A549 (cell line): ENCODE results near the gene TRIO. TPM values are rescaled to one million over a fixed set of nuclear protein-coding genes. Genes with fewer than 3 reads are reported as not detected.

Experiments
- ATAC-seq, 2 experiments: fragments of 200-7000 bp in 1 of 2; fragments of >200 bp in 1 of 2; cut with Nextera tagmentation in 1 of 2; cut with Tn5 transposase in 1 of 2; 3 replicates each; pipeline versions ENCODE4 v1.8.0 to v1.9.1; 2018 to 2020; ENCODE audit warnings: mild to moderate bottlenecking in 1 of 2, moderate library complexity in 1 of 2
- CTCF ChIA-PET: fragments of 300-600 bp; sonication (Branson Sonifier 250); formaldehyde crosslinking; extraction: SDS; loops from one replicate; lab custom pipeline; 2021; ENCODE audit warnings: antibody characterized with exemption, inconsistent platforms; lab: Yijun Ruan, JAX
- POLR2A ChIA-PET: fragments of 350-600 bp; formaldehyde crosslinking; extraction: SDS; loops from one replicate; lab custom pipeline; 2021; ENCODE audit warnings: antibody characterized with exemption, inconsistent platforms; lab: Yijun Ruan, JAX
- DNase-seq, 2 experiments: peaks; one replicate each; pipeline versions ENCODE4 v3.0.0 to v3.0.0-alpha.2; 2011 to 2016; ENCODE audit warnings: low read depth in 1 of 2, low spot score in 1 of 2
- FAIRE-seq: peaks from 2 replicates; lab custom pipeline; 2011; peaks lifted over from hg19 to GRCh38; lab: Jason Lieb, UNC
- H3K27ac ChIP-seq, 2 experiments: fragments of >200 bp; sonication (Bioruptor Twin); formaldehyde crosslinking; 3 replicates each; pipeline ENCODE4 v1.5.1; 2016 to 2017
- H3K4me1 ChIP-seq: fragments of >200 bp; sonication (Bioruptor Twin); formaldehyde crosslinking; 3 replicates; pipeline ENCODE4 v1.6.1; 2016
- H3K4me2 ChIP-seq: fragments of >200 bp; sonication (Bioruptor Twin); formaldehyde crosslinking; 3 replicates; pipeline ENCODE4 v1.6.1; 2016
- H3K4me3 ChIP-seq: fragments of >200 bp; sonication (Bioruptor Twin); formaldehyde crosslinking; 3 replicates; pipeline ENCODE4 v1.5.1; 2016
- H3K9me3 ChIP-seq: fragments of >200 bp; sonication (Bioruptor Twin); formaldehyde crosslinking; 3 replicates; pipeline ENCODE4 v1.6.1; 2016
- BHLHE40 ChIP-seq: IDR thresholded peaks from 2 replicates; pipeline ENCODE4 v1.6.1; 2012; ENCODE audit warnings: low read depth, low read length, inconsistent platforms
- CBX8 ChIP-seq: fragments of 200-600 bp; sonication (generic); IDR thresholded peaks from 2 replicates; pipeline ENCODE4 v1.6.1; 2016
- EP300 ChIP-seq, 2 experiments: fragments of >200 bp; sonication (Bioruptor Twin); formaldehyde crosslinking; IDR thresholded peaks; 2 replicates in 1 of 2; 3 replicates in 1 of 2; pipeline ENCODE4 v1.6.1; 2016 to 2017
- ESRRA ChIP-seq: fragments of 150-350 bp; IDR thresholded peaks from 2 replicates; pipeline ENCODE4 v1.6.1; 2014; ENCODE audit warnings: mild to moderate bottlenecking, low read length, borderline replicate concordance
- FOSL2 ChIP-seq, 2 experiments: fragments of 450-650 bp in 1 of 2; fragments of >200 bp in 1 of 2; sonication (Bioruptor Twin) in 1 of 2; formaldehyde crosslinking; IDR thresholded peaks; 2 replicates each; pipeline versions ENCODE4 v1.5.0 to v1.6.1; 2016 to 2020; ENCODE audit warnings: mild to moderate bottlenecking in 1 of 2, moderate library complexity in 1 of 2
- HEYL ChIP-seq: fragments of 250-450 bp; sonication (Bioruptor Pico); IDR thresholded peaks from 2 replicates; pipeline ENCODE4 v1.8.0; 2021; ENCODE audit warnings: mild to moderate bottlenecking, moderate library complexity
- JUN ChIP-seq, 2 experiments: fragments of >200 bp; sonication (Bioruptor Twin); formaldehyde crosslinking; IDR thresholded peaks; 2 replicates in 1 of 2; 3 replicates in 1 of 2; pipeline ENCODE4 v1.6.1; 2016 to 2017
- MAFK ChIP-seq: fragments of 450-650 bp; IDR thresholded peaks from 2 replicates; pipeline ENCODE4 v1.6.1; 2014; ENCODE audit not compliant: partially characterized antibody
- MYC ChIP-seq: IDR thresholded peaks from 2 replicates; pipeline ENCODE4 v1.6.1; 2012; ENCODE audit warnings: mild to moderate bottlenecking, inconsistent platforms, low read length, improper control_type of control experiment, borderline replicate concordance
- POLR2AphosphoS2 ChIP-seq: conservative IDR thresholded peaks from 2 replicates; pipeline ENCODE4 v1.6.1; 2012; ENCODE audit warnings: low read length, improper control_type of control experiment, inconsistent platforms
- RCOR1 ChIP-seq: fragments of 150-350 bp; IDR thresholded peaks from 2 replicates; pipeline ENCODE4 v1.6.1; 2014; ENCODE audit warnings: antibody characterized with exemption, low read length, low read depth
- RNF2 ChIP-seq: fragments of 200-600 bp; sonication (generic); IDR thresholded peaks from 2 replicates; pipeline ENCODE4 v1.6.1; 2016; ENCODE audit warnings: low read depth, mild to moderate bottlenecking, antibody characterized with exemption, moderate library complexity, borderline replicate concordance
- SMC3 ChIP-seq: fragments of >200 bp; sonication (Bioruptor Twin); formaldehyde crosslinking; IDR thresholded peaks from 3 replicates; pipeline ENCODE4 v1.6.1; 2018; ENCODE audit warnings: inconsistent platforms
- TFCP2L1 ChIP-seq: fragments of 250-450 bp; sonication (Bioruptor Pico); IDR thresholded peaks from 2 replicates; pipeline ENCODE4 v1.5.0; 2021; ENCODE audit warnings: mild to moderate bottlenecking
- TP53 ChIP-seq: fragments of 250-450 bp; sonication (Bioruptor Pico); IDR thresholded peaks from 2 replicates; pipeline ENCODE4 v1.5.0; 2021; ENCODE audit warnings: mild to moderate bottlenecking, moderate library complexity
- ZC3H11A ChIP-seq: fragments of 450-650 bp; IDR thresholded peaks from 2 replicates; pipeline ENCODE4 v1.6.1; 2014; ENCODE audit warnings: antibody characterized with exemption, mild to moderate bottlenecking
- ZFP36 ChIP-seq: fragments of 450-650 bp; IDR thresholded peaks from 2 replicates; pipeline ENCODE4 v1.6.1; 2014; ENCODE audit warnings: borderline replicate concordance; ENCODE audit not compliant: partially characterized antibody
- WGBS: methylation state at CpG from one replicate; pipeline ENCODE4 v1.1.6; 2017; ENCODE audit errors: missing lambda C conversion rate; 5-methylcytosine and 5-hydroxymethylcytosine counted together
- polyA plus RNA-seq, 4 experiments: library from polyadenylated mRNA; depleted of rRNA in 3 of 4; stranded (reverse); fragments of >200 nt; fragmentation: RNase III in 1 of 4; extraction: RNeasy Plus Mini Kit Qiagen cat#74134 plus additional on column Dnase treatment in 1 of 4; gene quantifications; 2 replicates in 3 of 4; 3 replicates in 1 of 4; pipeline ENCODE4 v1.2.3, GENCODE V29; 2011 to 2017
- TF ChIP-seq, protein P1 (sequence below): fragments of 150-350 bp; IDR thresholded peaks from 2 replicates; pipeline ENCODE4 v1.6.1; 2014; ENCODE audit warnings: low read depth, mild to moderate bottlenecking, low read length
- TF ChIP-seq, protein P2 (sequence below): fragments of 250-450 bp; sonication (Bioruptor Pico); IDR thresholded peaks from 2 replicates; pipeline ENCODE4 v1.5.0; 2020; ENCODE audit warnings: low read depth, mild to moderate bottlenecking, moderate library complexity
- TF ChIP-seq, protein P3 (sequence below): IDR thresholded peaks from 2 replicates; pipeline ENCODE4 v1.6.1; 2012
- TF ChIP-seq, protein P4 (sequence below): fragments of >200 bp; sonication (Bioruptor Twin); formaldehyde crosslinking; IDR thresholded peaks from 3 replicates; pipeline ENCODE4 v1.5.1; 2016
- TF ChIP-seq, protein P5 (sequence below): fragments of >200 bp; sonication (Bioruptor Twin); formaldehyde crosslinking; IDR thresholded peaks from 2 replicates; pipeline ENCODE4 v1.6.1; 2016
- TF ChIP-seq, protein P6 (sequence below): fragments of 200-600 bp; sonication (generic); IDR thresholded peaks from 2 replicates; pipeline ENCODE4 v1.6.1; 2016; ENCODE audit warnings: antibody characterized with exemption, mild to moderate bottlenecking, moderate library complexity

Gene TRIO
- polyA plus RNA-seq, 2 of the 4 experiments (the other 2 are of a cell fraction): 47.5 to 79.0 TPM

DNA sequence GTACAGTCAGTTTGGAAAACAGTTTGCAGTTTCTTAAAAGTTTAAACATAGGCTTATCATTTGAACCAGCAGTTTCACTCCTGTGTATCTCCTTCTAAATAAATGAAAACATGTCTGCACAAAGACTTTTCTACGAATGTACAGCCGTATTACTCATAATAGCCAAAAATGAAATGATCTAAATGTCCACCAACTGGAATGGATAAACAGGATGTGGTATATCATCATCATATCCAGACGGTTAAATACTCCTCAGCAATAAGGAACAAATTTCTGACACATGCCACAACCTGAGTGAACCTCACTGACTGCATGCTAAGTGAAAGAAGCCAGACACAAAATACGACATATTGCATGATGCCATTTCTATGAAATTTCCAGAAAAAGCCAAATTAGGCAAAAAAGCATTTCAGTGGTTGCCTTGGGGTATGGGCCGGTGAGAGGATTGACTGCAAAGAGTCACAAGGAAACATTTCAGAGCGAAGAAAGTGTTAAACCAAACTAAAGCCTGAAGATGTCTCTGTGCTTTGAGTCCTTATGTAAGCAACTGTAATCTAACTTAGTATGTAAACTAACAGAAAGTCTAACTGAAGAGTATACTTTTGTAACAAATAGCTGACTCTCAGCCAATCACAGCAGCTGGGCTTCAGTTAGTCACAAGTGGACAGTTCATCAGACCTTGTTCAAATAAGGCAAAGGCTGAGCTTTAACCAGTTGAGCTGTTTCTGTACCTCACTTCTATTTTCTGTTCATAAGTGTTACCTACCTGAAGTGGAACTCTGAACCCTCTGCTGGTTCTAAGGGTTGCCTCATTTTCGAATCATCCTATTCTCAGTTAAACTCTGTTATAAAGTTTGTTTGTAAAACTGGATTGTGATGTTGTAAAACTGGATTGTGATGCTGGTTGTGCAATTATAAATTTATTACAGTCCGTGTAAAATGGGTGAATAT is 65.2 kb downstream of the TRIO start (continued):
- TF ChIP-seq, protein P1, sequence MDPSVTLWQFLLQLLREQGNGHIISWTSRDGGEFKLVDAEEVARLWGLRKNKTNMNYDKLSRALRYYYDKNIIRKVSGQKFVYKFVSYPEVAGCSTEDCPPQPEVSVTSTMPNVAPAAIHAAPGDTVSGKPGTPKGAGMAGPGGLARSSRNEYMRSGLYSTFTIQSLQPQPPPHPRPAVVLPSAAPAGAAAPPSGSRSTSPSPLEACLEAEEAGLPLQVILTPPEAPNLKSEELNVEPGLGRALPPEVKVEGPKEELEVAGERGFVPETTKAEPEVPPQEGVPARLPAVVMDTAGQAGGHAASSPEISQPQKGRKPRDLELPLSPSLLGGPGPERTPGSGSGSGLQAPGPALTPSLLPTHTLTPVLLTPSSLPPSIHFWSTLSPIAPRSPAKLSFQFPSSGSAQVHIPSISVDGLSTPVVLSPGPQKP: no peak
- TF ChIP-seq MYC (no peak), ZFP36 (no peak), CBX8 (no peak), ZC3H11A (no peak), EP300 (IDR thresholded peaks at IDR 0.05) (no peak), BHLHE40 (no peak), POLR2AphosphoS2 (no peak)
- TF ChIP-seq, protein P2, sequence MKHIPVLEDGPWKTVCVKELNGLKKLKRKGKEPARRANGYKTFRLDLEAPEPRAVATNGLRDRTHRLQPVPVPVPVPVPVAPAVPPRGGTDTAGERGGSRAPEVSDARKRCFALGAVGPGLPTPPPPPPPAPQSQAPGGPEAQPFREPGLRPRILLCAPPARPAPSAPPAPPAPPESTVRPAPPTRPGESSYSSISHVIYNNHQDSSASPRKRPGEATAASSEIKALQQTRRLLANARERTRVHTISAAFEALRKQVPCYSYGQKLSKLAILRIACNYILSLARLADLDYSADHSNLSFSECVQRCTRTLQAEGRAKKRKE: no peak
- TF ChIP-seq, protein P3, sequence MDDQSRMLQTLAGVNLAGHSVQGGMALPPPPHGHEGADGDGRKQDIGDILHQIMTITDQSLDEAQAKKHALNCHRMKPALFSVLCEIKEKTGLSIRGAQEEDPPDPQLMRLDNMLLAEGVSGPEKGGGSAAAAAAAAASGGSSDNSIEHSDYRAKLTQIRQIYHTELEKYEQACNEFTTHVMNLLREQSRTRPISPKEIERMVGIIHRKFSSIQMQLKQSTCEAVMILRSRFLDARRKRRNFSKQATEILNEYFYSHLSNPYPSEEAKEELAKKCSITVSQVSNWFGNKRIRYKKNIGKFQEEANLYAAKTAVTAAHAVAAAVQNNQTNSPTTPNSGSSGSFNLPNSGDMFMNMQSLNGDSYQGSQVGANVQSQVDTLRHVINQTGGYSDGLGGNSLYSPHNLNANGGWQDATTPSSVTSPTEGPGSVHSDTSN: no peak

DNA sequence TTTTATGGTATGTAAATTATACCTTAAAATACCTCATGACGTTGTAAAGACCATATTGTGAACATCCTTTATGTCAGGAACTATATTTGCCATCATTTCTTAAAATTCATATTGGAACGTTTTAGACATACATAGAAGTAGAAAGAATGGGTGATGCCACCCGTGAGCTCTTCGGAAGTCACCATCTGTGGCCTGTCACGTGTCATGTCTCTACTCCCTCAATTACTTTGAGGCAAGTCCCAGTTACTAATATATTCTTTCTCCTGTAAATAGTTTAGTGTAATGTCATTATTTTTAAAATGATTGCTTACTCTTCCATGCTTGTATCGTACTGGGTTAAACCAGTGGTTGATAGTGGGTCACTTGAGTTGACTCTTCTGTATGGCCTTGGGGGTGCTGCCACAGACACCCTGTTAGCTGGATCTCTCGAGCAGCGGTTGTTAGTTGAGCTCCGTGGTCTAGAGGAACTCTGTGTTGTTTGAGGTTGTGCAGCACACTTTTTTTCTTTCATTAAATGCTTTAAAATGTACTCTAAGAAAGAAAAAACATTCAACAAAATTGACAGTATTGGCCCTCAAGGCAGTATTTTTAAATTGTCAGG is 66.2 kb downstream of the TRIO start:
- Histone ChIP-seq H3K27ac (peak overlapping the region; percentile 84 to 87), H3K4me3 (no peak overlapping the region), H3K4me1 (peaks cover 94% of the 10 kb centered on the region), H3K4me2 (peak overlapping the region; percentile 83), H3K9me3 (no peaks in the 10 kb centered on the region)
- WGBS: 90% methylated on average over 9 of the region's 9 CpGs
- ChIA-PET CTCF (interaction anchor here (0.8 to 1.5 kb wide), 3 partner anchors 62 to 232 kb away, joined by 3 to 4 read pairs (median 3); no protein-coding TSS in a partner anchor), POLR2A (interaction anchor here (0.6 kb wide), 1 partner anchor 69 kb away, joined by 6 read pairs; no protein-coding TSS in a partner anchor)
- FAIRE-seq (no peak), ATAC-seq (no peak), DNase-seq (no peak)
- TF ChIP-seq, protein P4, sequence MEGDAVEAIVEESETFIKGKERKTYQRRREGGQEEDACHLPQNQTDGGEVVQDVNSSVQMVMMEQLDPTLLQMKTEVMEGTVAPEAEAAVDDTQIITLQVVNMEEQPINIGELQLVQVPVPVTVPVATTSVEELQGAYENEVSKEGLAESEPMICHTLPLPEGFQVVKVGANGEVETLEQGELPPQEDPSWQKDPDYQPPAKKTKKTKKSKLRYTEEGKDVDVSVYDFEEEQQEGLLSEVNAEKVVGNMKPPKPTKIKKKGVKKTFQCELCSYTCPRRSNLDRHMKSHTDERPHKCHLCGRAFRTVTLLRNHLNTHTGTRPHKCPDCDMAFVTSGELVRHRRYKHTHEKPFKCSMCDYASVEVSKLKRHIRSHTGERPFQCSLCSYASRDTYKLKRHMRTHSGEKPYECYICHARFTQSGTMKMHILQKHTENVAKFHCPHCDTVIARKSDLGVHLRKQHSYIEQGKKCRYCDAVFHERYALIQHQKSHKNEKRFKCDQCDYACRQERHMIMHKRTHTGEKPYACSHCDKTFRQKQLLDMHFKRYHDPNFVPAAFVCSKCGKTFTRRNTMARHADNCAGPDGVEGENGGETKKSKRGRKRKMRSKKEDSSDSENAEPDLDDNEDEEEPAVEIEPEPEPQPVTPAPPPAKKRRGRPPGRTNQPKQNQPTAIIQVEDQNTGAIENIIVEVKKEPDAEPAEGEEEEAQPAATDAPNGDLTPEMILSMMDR: no peak
- TF ChIP-seq, protein P5, sequence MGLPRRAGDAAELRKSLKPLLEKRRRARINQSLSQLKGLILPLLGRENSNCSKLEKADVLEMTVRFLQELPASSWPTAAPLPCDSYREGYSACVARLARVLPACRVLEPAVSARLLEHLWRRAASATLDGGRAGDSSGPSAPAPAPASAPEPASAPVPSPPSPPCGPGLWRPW: no peak
- TF ChIP-seq TFCP2L1 (CRISPR knock-in tag) (no peak), FOSL2 (IDR thresholded peaks at IDR 0.05) (no peak), FOSL2 (CRISPR knock-in tag; IDR thresholded peaks at IDR 0.05) (no peak), MAFK (no peak), HEYL (CRISPR knock-in tag) (no peak), JUN (IDR thresholded peaks at IDR 0.05) (no peak), ESRRA (no peak), SMC3 (no peak), CBX8 (no peak), RNF2 (no peak), EP300 (IDR thresholded peaks at IDR 0.05) (no peak), POLR2AphosphoS2 (no peak), RCOR1 (no peak), TP53 (CRISPR knock-in tag) (no peak), MYC (no peak)
- TF ChIP-seq, protein P6, sequence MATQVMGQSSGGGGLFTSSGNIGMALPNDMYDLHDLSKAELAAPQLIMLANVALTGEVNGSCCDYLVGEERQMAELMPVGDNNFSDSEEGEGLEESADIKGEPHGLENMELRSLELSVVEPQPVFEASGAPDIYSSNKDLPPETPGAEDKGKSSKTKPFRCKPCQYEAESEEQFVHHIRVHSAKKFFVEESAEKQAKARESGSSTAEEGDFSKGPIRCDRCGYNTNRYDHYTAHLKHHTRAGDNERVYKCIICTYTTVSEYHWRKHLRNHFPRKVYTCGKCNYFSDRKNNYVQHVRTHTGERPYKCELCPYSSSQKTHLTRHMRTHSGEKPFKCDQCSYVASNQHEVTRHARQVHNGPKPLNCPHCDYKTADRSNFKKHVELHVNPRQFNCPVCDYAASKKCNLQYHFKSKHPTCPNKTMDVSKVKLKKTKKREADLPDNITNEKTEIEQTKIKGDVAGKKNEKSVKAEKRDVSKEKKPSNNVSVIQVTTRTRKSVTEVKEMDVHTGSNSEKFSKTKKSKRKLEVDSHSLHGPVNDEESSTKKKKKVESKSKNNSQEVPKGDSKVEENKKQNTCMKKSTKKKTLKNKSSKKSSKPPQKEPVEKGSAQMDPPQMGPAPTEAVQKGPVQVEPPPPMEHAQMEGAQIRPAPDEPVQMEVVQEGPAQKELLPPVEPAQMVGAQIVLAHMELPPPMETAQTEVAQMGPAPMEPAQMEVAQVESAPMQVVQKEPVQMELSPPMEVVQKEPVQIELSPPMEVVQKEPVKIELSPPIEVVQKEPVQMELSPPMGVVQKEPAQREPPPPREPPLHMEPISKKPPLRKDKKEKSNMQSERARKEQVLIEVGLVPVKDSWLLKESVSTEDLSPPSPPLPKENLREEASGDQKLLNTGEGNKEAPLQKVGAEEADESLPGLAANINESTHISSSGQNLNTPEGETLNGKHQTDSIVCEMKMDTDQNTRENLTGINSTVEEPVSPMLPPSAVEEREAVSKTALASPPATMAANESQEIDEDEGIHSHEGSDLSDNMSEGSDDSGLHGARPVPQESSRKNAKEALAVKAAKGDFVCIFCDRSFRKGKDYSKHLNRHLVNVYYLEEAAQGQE: no peak
- TF ChIP-seq, protein P1: no peak
